A549 (cell line): ENCODE results near the gene ERH.

Experiments used
- CTCF ChIP-seq: fragments of >200 bp; sonication (Bioruptor Twin); formaldehyde crosslinking; IDR thresholded peaks from 3 replicates; pipeline ENCODE4 v1.5.1; 2016
- EP300 ChIP-seq, 2 experiments: fragments of >200 bp; sonication (Bioruptor Twin); formaldehyde crosslinking; IDR thresholded peaks; 2 replicates in 1 of 2; 3 replicates in 1 of 2; pipeline ENCODE4 v1.6.1; 2016 to 2017
- TF ChIP-seq, protein P1 (sequence below): fragments of 200-600 bp; sonication (generic); IDR thresholded peaks from 2 replicates; pipeline ENCODE4 v1.6.1; 2016; ENCODE audit warnings: antibody characterized with exemption, mild to moderate bottlenecking, moderate library complexity

DNA sequence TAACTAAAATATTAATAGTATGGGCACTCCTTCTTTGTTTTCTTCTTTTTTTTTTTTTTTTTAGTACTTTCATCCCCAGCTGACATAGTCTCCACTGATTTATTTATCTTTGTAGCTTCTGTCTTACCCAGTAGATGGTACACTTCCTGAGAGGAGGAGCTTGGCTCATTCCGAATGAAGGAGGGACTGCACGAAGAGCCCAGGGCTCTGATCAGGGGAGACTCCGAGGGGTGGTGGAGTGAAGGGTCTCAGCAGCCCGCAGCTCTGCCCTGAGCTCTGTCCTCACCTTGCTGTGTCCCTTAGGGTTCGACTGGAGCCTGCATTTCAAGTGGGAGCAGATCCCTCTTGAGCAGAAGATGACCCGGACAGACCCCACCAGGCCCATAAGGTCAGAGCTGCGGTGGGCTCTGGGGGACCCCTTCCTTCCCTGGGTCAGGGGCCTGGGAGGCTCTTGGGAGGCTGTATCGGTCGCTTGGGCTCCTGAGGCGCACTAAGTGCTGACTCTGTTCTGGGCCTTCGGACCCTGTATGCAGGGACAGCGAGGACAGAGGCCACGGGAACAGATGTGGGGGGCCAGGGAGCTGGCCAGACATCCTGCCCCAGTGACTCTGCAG, 65.2 kb downstream of the ERH start:
- TF ChIP-seq EP300 (IDR thresholded peaks at IDR 0.05) (no peak), CTCF (no peak)
- TF ChIP-seq, protein P1, sequence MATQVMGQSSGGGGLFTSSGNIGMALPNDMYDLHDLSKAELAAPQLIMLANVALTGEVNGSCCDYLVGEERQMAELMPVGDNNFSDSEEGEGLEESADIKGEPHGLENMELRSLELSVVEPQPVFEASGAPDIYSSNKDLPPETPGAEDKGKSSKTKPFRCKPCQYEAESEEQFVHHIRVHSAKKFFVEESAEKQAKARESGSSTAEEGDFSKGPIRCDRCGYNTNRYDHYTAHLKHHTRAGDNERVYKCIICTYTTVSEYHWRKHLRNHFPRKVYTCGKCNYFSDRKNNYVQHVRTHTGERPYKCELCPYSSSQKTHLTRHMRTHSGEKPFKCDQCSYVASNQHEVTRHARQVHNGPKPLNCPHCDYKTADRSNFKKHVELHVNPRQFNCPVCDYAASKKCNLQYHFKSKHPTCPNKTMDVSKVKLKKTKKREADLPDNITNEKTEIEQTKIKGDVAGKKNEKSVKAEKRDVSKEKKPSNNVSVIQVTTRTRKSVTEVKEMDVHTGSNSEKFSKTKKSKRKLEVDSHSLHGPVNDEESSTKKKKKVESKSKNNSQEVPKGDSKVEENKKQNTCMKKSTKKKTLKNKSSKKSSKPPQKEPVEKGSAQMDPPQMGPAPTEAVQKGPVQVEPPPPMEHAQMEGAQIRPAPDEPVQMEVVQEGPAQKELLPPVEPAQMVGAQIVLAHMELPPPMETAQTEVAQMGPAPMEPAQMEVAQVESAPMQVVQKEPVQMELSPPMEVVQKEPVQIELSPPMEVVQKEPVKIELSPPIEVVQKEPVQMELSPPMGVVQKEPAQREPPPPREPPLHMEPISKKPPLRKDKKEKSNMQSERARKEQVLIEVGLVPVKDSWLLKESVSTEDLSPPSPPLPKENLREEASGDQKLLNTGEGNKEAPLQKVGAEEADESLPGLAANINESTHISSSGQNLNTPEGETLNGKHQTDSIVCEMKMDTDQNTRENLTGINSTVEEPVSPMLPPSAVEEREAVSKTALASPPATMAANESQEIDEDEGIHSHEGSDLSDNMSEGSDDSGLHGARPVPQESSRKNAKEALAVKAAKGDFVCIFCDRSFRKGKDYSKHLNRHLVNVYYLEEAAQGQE = no peak
